Neural cell (in vitro differentiated cells): ENCODE measurements around the gene PRKAB1. TPM values are rescaled to one million over a fixed set of nuclear protein-coding genes. Genes with fewer than 3 reads are reported as not detected.

Experiments used
- H2AFZ ChIP-seq: fragments of 200-600, 300-800 bp; sonication (generic), shearing (Covaris generic); 2 replicates; pipeline ENCODE4 v1.6.0; 2014; ENCODE audit warnings: low read depth, mild to moderate bottlenecking, antibody characterized with exemption, low read length, moderate library complexity
- H3F3A ChIP-seq: fragments of 200-600 bp; shearing (Covaris generic); 2 replicates; pipeline ENCODE4 v1.6.1; 2016; ENCODE audit warnings: mild to moderate bottlenecking, moderate library complexity, mixed read lengths, antibody characterized with exemption, low read length; ENCODE audit not compliant: insufficient read depth, poor library complexity, severe bottlenecking
- H3K27ac ChIP-seq: fragments of 200-600, 300-800 bp; sonication (generic), shearing (Covaris generic); 2 replicates; pipeline ENCODE4 v1.5.1; 2014; ENCODE audit warnings: mild to moderate bottlenecking, low read length, moderate library complexity
- H3K27me3 ChIP-seq: fragments of 300-800, 200-600 bp; sonication (generic), shearing (Covaris generic); 2 replicates; pipeline ENCODE4 v1.6.0; 2014; ENCODE audit warnings: mild to moderate bottlenecking, low read depth, low read length, moderate library complexity; ENCODE audit not compliant: insufficient read depth
- H3K36me3 ChIP-seq: fragments of 300-800, 200-600 bp; sonication (generic), shearing (Covaris generic); 2 replicates; pipeline ENCODE4 v1.5.1; 2014; ENCODE audit warnings: mild to moderate bottlenecking, antibody characterized with exemption, low read length, moderate library complexity; ENCODE audit not compliant: insufficient read depth
- H3K4me2 ChIP-seq: fragments of 300-800, 200-600 bp; sonication (generic), shearing (Covaris generic); 2 replicates; pipeline ENCODE4 v1.6.0; 2014; ENCODE audit warnings: mild to moderate bottlenecking, low read length
- H3K4me3 ChIP-seq: fragments of 300-800, 200-600 bp; sonication (generic), shearing (Covaris generic); 2 replicates; pipeline ENCODE4 v1.5.1; 2014; ENCODE audit warnings: mild to moderate bottlenecking, low read length, moderate library complexity
- H3K79me2 ChIP-seq: fragments of 200-600 bp; shearing (Covaris generic); replicated peaks from 2 replicates; pipeline ENCODE4 v1.6.0; 2014; ENCODE audit warnings: mild to moderate bottlenecking, low read length, moderate library complexity; ENCODE audit not compliant: insufficient read depth
- H3K9ac ChIP-seq: fragments of 300-800, 200-600 bp; sonication (generic), shearing (Covaris generic); 2 replicates; pipeline ENCODE4 v1.6.1; 2016; ENCODE audit warnings: mild to moderate bottlenecking, low read length, mixed read lengths
- H3K9me2 ChIP-seq: fragments of 200-600 bp; shearing (Covaris generic); 2 replicates; pipeline ENCODE4 v1.6.1; 2016; ENCODE audit warnings: mild to moderate bottlenecking, low read length, mixed read lengths; ENCODE audit not compliant: insufficient read depth
- H3K9me3 ChIP-seq: fragments of 200-600, 300-800 bp; sonication (generic), shearing (Covaris generic); 2 replicates; pipeline ENCODE4 v1.6.1; 2016; ENCODE audit warnings: mild to moderate bottlenecking, mixed run types, low read length, moderate library complexity, mixed read lengths
- H4K20me1 ChIP-seq: fragments of 200-600 bp; shearing (Covaris generic); 2 replicates; pipeline ENCODE4 v1.6.1; 2016; ENCODE audit warnings: mild to moderate bottlenecking, mixed run types; ENCODE audit not compliant: insufficient read depth
- CTCF ChIP-seq: fragments of 450-650 bp; IDR thresholded peaks from 2 replicates; pipeline ENCODE4 v1.5.1; 2014; ENCODE audit warnings: antibody characterized with exemption, mild to moderate bottlenecking, moderate library complexity; ENCODE audit not compliant: poor library complexity, severe bottlenecking
- EP300 ChIP-seq: fragments of 450-650 bp; conservative IDR thresholded peaks from 2 replicates; pipeline ENCODE4 v1.6.1; 2014; ENCODE audit warnings: antibody characterized with exemption, mild to moderate bottlenecking, moderate library complexity; ENCODE audit not compliant: poor library complexity, severe bottlenecking
- EZH2 ChIP-seq: fragments of 200-600, 300-800 bp; shearing (Covaris generic), sonication (generic); IDR thresholded peaks from 2 replicates; pipeline ENCODE4 v1.6.1; 2014; ENCODE audit warnings: antibody characterized with exemption, low read length, borderline replicate concordance, mild to moderate bottlenecking; ENCODE audit not compliant: insufficient read depth, poor library complexity, severe bottlenecking
- MXI1 ChIP-seq: fragments of 450-650 bp; conservative IDR thresholded peaks from 2 replicates; pipeline ENCODE4 v1.6.1; 2014; ENCODE audit warnings: antibody characterized with exemption, mild to moderate bottlenecking; ENCODE audit not compliant: poor library complexity, severe bottlenecking
- POLR2AphosphoS5 ChIP-seq: IDR thresholded peaks from 2 replicates; pipeline ENCODE4 v1.6.1; 2012
- RAD21 ChIP-seq: fragments of 450-650 bp; conservative IDR thresholded peaks from 2 replicates; pipeline ENCODE4 v1.6.1; 2014; ENCODE audit warnings: antibody characterized with exemption, mild to moderate bottlenecking, moderate library complexity
- REST ChIP-seq: IDR thresholded peaks from 2 replicates; pipeline ENCODE4 v1.6.1; 2012; ENCODE audit warnings: borderline replicate concordance
- SMC3 ChIP-seq: fragments of 450-650 bp; conservative IDR thresholded peaks from 2 replicates; pipeline ENCODE4 v1.6.1; 2014; ENCODE audit warnings: antibody characterized with exemption, mild to moderate bottlenecking, moderate library complexity; ENCODE audit not compliant: poor library complexity
- TAF1 ChIP-seq: IDR thresholded peaks from 2 replicates; pipeline ENCODE4 v1.6.1; 2012; ENCODE audit warnings: low read depth
- polyA plus RNA-seq: library from polyadenylated mRNA; depleted of rRNA; stranded (reverse); fragments of >200 nt; gene quantifications from 2 replicates; pipeline ENCODE4 v1.2.3, GENCODE V29; 2014

The PRKAB1 gene
- polyA plus RNA-seq, 1 donor from 2014 or later = 38.0 TPM

GRCh38 chr12:119710374-119710964 lies 42.5 kb downstream of the PRKAB1 start:
- no peaks in the 10 kb centered on the region for H3K9me2 ChIP-seq
- no peaks in the 10 kb centered on the region for H3K27me3 ChIP-seq
- no peaks in the 10 kb centered on the region for H4K20me1 ChIP-seq
- no peak overlapping the region for H3K27ac ChIP-seq
- no peaks in the 10 kb centered on the region for H3K36me3 ChIP-seq
- TF ChIP-seq RAD21 (no peak), REST (no peak), CTCF (no peak), EZH2 (no peak), EP300 (no peak), SMC3 (no peak)
- H3K9me3 ChIP-seq = no peaks in the 10 kb centered on the region
- no peaks in the 10 kb centered on the region for H3F3A ChIP-seq
- no peak overlapping the region for H2AFZ ChIP-seq
- H3K9ac ChIP-seq = no peak overlapping the region
- no peak overlapping the region for H3K4me2 ChIP-seq
- no peaks in the 10 kb centered on the region for H3K79me2 ChIP-seq
- no peak overlapping the region for H3K4me3 ChIP-seq

DNA sequence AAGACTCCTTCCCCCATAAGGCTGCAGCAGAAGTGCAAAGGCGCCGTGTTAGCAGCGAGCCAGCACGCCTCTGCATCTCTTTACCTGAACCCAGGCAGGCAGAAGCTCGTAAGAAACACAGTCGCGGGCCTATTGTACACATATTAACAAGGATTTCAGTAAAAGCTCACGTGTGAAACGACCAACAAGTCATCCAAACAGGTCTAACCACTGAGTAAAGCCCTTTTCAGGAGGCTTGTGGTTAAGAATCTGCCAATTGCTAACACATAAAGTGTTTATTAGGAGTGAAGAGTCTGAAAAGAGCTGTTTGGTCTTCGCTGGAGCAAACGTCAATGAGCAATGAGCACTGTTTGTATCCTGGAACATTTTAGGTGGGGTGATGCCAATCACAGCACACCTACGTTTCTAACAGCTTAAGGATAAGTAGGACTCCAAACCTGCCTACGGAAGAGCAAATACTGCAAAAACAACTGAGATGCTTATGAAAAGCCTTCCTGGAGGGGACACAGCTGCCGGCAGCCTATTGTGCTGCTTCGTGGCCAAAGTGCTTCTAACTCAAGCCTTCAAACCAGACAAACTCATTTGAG lies 43.1 kb downstream of the PRKAB1 start:
- Histone ChIP-seq H3K36me3 (no peaks in the 10 kb centered on the region), H3K27ac (no peak overlapping the region)

More for the DNA sequence above, 43.1 kb downstream of the PRKAB1 start:
- H3K27me3 ChIP-seq = no peaks in the 10 kb centered on the region
- no peak overlapping the region for H2AFZ ChIP-seq
- H3K79me2 ChIP-seq = no peaks in the 10 kb centered on the region
- TF ChIP-seq SMC3 (no peak), EZH2 (no peak), MXI1 (no peak), REST (no peak), POLR2AphosphoS5 (no peak), TAF1 (no peak), EP300 (no peak), CTCF (no peak), RAD21 (no peak)
- no peaks in the 10 kb centered on the region for H3F3A ChIP-seq
- no peaks in the 10 kb centered on the region for H3K9me2 ChIP-seq
- no peaks in the 10 kb centered on the region for H4K20me1 ChIP-seq
- H3K9me3 ChIP-seq = no peaks in the 10 kb centered on the region
- no peak overlapping the region for H3K4me3 ChIP-seq
- no peak overlapping the region for H3K4me2 ChIP-seq
- no peak overlapping the region for H3K9ac ChIP-seq
